NK-92 treated with Interleukin-12 subunit alpha and Interleukin-12 subunit beta, amount 100 ng/mL, for 24 hours (cell line): Measurements from ENCODE around the gene TMED8.

ENCODE experiments used
- DNase-seq: peaks from one replicate; lab custom pipeline; 2025; lab: John Stamatoyannopoulos, UW

TMED8 gene

DNA sequence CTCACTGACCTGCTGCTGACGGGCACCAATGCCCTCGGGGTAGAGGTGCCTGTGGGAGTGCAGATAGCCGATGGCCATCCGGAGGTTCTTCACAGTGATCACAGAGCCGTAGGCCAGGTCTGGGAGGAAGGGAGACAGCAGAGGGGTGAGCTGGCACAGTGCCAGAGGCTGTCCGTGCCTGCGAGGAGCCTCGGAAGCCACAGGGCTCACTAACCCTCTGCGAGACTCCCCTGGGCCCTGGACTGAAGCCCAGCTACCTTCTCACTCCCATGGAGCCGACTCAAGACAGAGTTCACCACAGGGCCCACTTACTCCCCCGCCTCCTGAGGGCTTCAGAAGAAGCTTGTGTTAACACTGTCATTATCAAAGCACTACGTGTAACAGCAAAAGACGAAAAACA lies 80.7 kb downstream of the TMED8 start:
- no peak for DNase-seq

DNA sequence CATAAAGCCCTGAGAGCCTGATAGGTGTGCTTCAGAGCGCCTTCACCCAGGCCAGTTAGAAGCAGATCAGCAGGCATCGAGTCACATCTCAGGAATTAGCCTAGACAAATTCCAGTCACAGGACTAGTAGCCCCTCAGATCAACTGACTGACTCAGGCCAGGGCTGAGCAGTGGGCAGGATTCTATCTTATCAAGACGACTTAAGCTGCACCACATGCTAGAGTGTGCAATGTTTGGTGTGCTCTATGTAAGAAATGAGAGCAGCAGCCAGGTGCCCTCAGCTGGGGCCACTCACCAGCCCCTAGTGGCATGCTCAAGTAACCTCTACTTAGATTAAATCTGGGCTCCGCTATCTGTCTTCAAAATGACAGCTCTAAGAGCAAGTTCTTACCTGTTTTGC lies 86.2 kb downstream of the TMED8 start:
- no peak for DNase-seq

GRCh38 chr14:77286576-77286975 lies 90.3 kb downstream of the TMED8 start:
- no peak for DNase-seq
